Measurements from ENCODE around the gene CWC22.

The CWC22 gene

GRCh38 chr2:179917272-179917671 lies 89.8 kb downstream of the CWC22 start:
- Histone ChIP-seq H3K27ac (ENCODE audit: low read length) (no peak overlapping the region), H3K9me3 (ENCODE audit: control insufficient read depth in 1 of 2, low read length in 2 of 2) (no peaks in the 10 kb centered on the region), H3K27me3 (ENCODE audit: low read depth, low read length) (no peaks in the 10 kb centered on the region), H3K36me3 (ENCODE audit: control insufficient read depth in 1 of 2, insufficient read depth in 2 of 2, low read length in 2 of 2) (no peaks in the 10 kb centered on the region), H3K4me3 (ENCODE audit: low read depth in 1 of 2, low read length in 2 of 2) (no peak overlapping the region), H3K4me1 (ENCODE audit: control insufficient read depth in 1 of 2, insufficient read depth in 2 of 2, low read length in 2 of 2) (no peaks in the 10 kb centered on the region)

GRCh38 chr2:179915395-179915992 lies 91.6 kb downstream of the CWC22 start:
- Histone ChIP-seq H3K4me3 (ENCODE audit: low read depth in 1 of 2, low read length in 2 of 2) (no peak overlapping the region), H3K4me1 (ENCODE audit: control insufficient read depth in 1 of 2, insufficient read depth in 2 of 2, low read length in 2 of 2) (no peaks in the 10 kb centered on the region), H3K27me3 (ENCODE audit: low read depth, low read length) (no peaks in the 10 kb centered on the region), H3K36me3 (ENCODE audit: control insufficient read depth in 1 of 2, insufficient read depth in 2 of 2, low read length in 2 of 2) (no peaks in the 10 kb centered on the region), H3K9me3 (ENCODE audit: control insufficient read depth in 1 of 2, low read length in 2 of 2) (no peaks in the 10 kb centered on the region), H3K27ac (ENCODE audit: low read length) (no peak overlapping the region)

- Histone ChIP-seq H3K27me3 (ENCODE audit: low read depth, low read length) (no peaks in the 10 kb centered on the region), H3K27ac (ENCODE audit: low read length) (no peak overlapping the region), H3K36me3 (ENCODE audit: control insufficient read depth in 1 of 2, insufficient read depth in 2 of 2, low read length in 2 of 2) (no peaks in the 10 kb centered on the region), H3K4me1 (ENCODE audit: control insufficient read depth in 1 of 2, insufficient read depth in 2 of 2, low read length in 2 of 2) (no peaks in the 10 kb centered on the region), H3K9me3 (ENCODE audit: control insufficient read depth in 1 of 2, low read length in 2 of 2) (no peaks in the 10 kb centered on the region), H3K4me3 (ENCODE audit: low read depth in 1 of 2, low read length in 2 of 2) (no peak overlapping the region)
Observed at GRCh38 chr2:179913809-179914208, 93.3 kb downstream of the CWC22 start.

GRCh38 chr2:179911569-179911968 lies 95.5 kb downstream of the CWC22 start:
- Histone ChIP-seq H3K36me3 (ENCODE audit: control insufficient read depth in 1 of 2, insufficient read depth in 2 of 2, low read length in 2 of 2) (no peaks in the 10 kb centered on the region), H3K4me3 (ENCODE audit: low read depth in 1 of 2, low read length in 2 of 2) (no peak overlapping the region), H3K4me1 (ENCODE audit: control insufficient read depth in 1 of 2, insufficient read depth in 2 of 2, low read length in 2 of 2) (no peaks in the 10 kb centered on the region), H3K27ac (ENCODE audit: low read length) (no peak overlapping the region), H3K9me3 (ENCODE audit: control insufficient read depth in 1 of 2, low read length in 2 of 2) (no peaks in the 10 kb centered on the region), H3K27me3 (ENCODE audit: low read depth, low read length) (no peaks in the 10 kb centered on the region)

GRCh38 chr2:179910735-179911113 lies 96.4 kb downstream of the CWC22 start:
- H3K9me3 ChIP-seq (ENCODE audit: control insufficient read depth in 1 of 2, low read length in 2 of 2), result no peaks in the 10 kb centered on the region
- no peak overlapping the region for H3K27ac ChIP-seq (ENCODE audit: low read length)
- H3K27me3 ChIP-seq (ENCODE audit: low read depth, low read length), result no peaks in the 10 kb centered on the region
- H3K36me3 ChIP-seq (ENCODE audit: control insufficient read depth in 1 of 2, insufficient read depth in 2 of 2, low read length in 2 of 2), result no peaks in the 10 kb centered on the region
- no peaks in the 10 kb centered on the region for H3K4me1 ChIP-seq (ENCODE audit: control insufficient read depth in 1 of 2, insufficient read depth in 2 of 2, low read length in 2 of 2)
- H3K4me3 ChIP-seq (ENCODE audit: low read depth in 1 of 2, low read length in 2 of 2), result no peak overlapping the region

- Histone ChIP-seq H3K9me3 (ENCODE audit: control insufficient read depth in 1 of 2, low read length in 2 of 2) (no peaks in the 10 kb centered on the region), H3K4me1 (ENCODE audit: control insufficient read depth in 1 of 2, insufficient read depth in 2 of 2, low read length in 2 of 2) (no peaks in the 10 kb centered on the region), H3K27ac (ENCODE audit: low read length) (no peak overlapping the region), H3K27me3 (ENCODE audit: low read depth, low read length) (no peaks in the 10 kb centered on the region), H3K36me3 (ENCODE audit: control insufficient read depth in 1 of 2, insufficient read depth in 2 of 2, low read length in 2 of 2) (no peaks in the 10 kb centered on the region), H3K4me3 (ENCODE audit: low read depth in 1 of 2, low read length in 2 of 2) (no peak overlapping the region)
Observed at GRCh38 chr2:179909845-179910734, 97.0 kb downstream of the CWC22 start.

- Histone ChIP-seq H3K4me3 (ENCODE audit: low read depth in 1 of 2, low read length in 2 of 2) (no peak overlapping the region), H3K36me3 (ENCODE audit: control insufficient read depth in 1 of 2, insufficient read depth in 2 of 2, low read length in 2 of 2) (no peaks in the 10 kb centered on the region), H3K4me1 (ENCODE audit: control insufficient read depth in 1 of 2, insufficient read depth in 2 of 2, low read length in 2 of 2) (no peaks in the 10 kb centered on the region), H3K27me3 (ENCODE audit: low read depth, low read length) (no peaks in the 10 kb centered on the region), H3K27ac (ENCODE audit: low read length) (no peak overlapping the region), H3K9me3 (ENCODE audit: control insufficient read depth in 1 of 2, low read length in 2 of 2) (no peaks in the 10 kb centered on the region)
Observed at GRCh38 chr2:179900655-179901054, 106.4 kb downstream of the CWC22 start.

GRCh38 chr2:179899666-179900065 lies 107.4 kb downstream of the CWC22 start:
- Histone ChIP-seq H3K36me3 (ENCODE audit: control insufficient read depth in 1 of 2, insufficient read depth in 2 of 2, low read length in 2 of 2) (no peaks in the 10 kb centered on the region), H3K4me1 (ENCODE audit: control insufficient read depth in 1 of 2, insufficient read depth in 2 of 2, low read length in 2 of 2) (no peaks in the 10 kb centered on the region), H3K9me3 (ENCODE audit: control insufficient read depth in 1 of 2, low read length in 2 of 2) (no peaks in the 10 kb centered on the region), H3K27me3 (ENCODE audit: low read depth, low read length) (no peaks in the 10 kb centered on the region), H3K27ac (ENCODE audit: low read length) (no peak overlapping the region), H3K4me3 (ENCODE audit: low read depth in 1 of 2, low read length in 2 of 2) (no peak overlapping the region)

GRCh38 chr2:179898873-179899272 lies 108.2 kb downstream of the CWC22 start:
- Histone ChIP-seq H3K27ac (ENCODE audit: low read length) (no peak overlapping the region), H3K36me3 (ENCODE audit: control insufficient read depth in 1 of 2, insufficient read depth in 2 of 2, low read length in 2 of 2) (no peaks in the 10 kb centered on the region), H3K4me1 (ENCODE audit: control insufficient read depth in 1 of 2, insufficient read depth in 2 of 2, low read length in 2 of 2) (no peaks in the 10 kb centered on the region), H3K27me3 (ENCODE audit: low read depth, low read length) (no peaks in the 10 kb centered on the region), H3K9me3 (ENCODE audit: control insufficient read depth in 1 of 2, low read length in 2 of 2) (no peaks in the 10 kb centered on the region), H3K4me3 (ENCODE audit: low read depth in 1 of 2, low read length in 2 of 2) (no peak overlapping the region)

Data from muscle layer of duodenum (tissue), 2 donors.